ENCODE data around the gene LINS1. TPM values are rescaled to one million over a fixed set of nuclear protein-coding genes. Genes with fewer than 3 reads are reported as not detected.

Gene LINS1
- polyA plus RNA-seq, 2 of the 4 experiments (the other 2 are of a cell fraction): 10.0 to 24.6 TPM

GRCh38 chr15:100638177-100638730 is 36.3 kb upstream of the LINS1 start:
- no peak for TF ChIP-seq REST (IDR thresholded peaks at IDR 0.05)
- no peak for TF ChIP-seq ATOH8 (CRISPR knock-in tag; IDR thresholded peaks at IDR 0.05; ENCODE audit: low read depth)
- no peak for TF ChIP-seq SREBF2 (IDR thresholded peaks at IDR 0.05)
- TF ChIP-seq GATA3 (IDR thresholded peaks at IDR 0.05; ENCODE audit: borderline replicate concordance): no peak
- TF ChIP-seq FOSL2 (IDR thresholded peaks at IDR 0.05): no peak
- no peak for TF ChIP-seq FOSL2 (CRISPR knock-in tag; IDR thresholded peaks at IDR 0.05)
- TF ChIP-seq FOSB (CRISPR knock-in tag; IDR thresholded peaks at IDR 0.05): no peak
- TF ChIP-seq HES2 (IDR thresholded peaks at IDR 0.05): no peak
- TF ChIP-seq, protein P1, sequence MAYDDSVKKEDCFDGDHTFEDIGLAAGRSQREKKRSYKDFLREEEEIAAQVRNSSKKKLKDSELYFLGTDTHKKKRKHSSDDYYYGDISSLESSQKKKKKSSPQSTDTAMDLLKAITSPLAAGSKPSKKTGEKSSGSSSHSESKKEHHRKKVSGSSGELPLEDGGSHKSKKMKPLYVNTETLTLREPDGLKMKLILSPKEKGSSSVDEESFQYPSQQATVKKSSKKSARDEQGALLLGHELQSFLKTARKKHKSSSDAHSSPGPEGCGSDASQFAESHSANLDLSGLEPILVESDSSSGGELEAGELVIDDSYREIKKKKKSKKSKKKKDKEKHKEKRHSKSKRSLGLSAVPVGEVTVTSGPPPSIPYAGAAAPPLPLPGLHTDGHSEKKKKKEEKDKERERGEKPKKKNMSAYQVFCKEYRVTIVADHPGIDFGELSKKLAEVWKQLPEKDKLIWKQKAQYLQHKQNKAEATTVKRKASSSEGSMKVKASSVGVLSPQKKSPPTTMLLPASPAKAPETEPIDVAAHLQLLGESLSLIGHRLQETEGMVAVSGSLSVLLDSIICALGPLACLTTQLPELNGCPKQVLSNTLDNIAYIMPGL (CRISPR knock-in tag; IDR thresholded peaks at IDR 0.05; ENCODE audit: borderline replicate concordance): no peak
- TF ChIP-seq EP300 (IDR thresholded peaks at IDR 0.05): no peak
- TF ChIP-seq RAD21 (conservative IDR thresholded peaks at IDR 0.05 in 1 of 2, IDR thresholded peaks at IDR 0.05 in 1 of 2): no peak
- no peak for TF ChIP-seq RNF2 (IDR thresholded peaks at IDR 0.05; ENCODE audit: borderline replicate concordance, low read depth)
- TF ChIP-seq HEYL (CRISPR knock-in tag; IDR thresholded peaks at IDR 0.05): no peak
- DNase-seq (ENCODE audit: low read depth in 1 of 2, low spot score in 1 of 2) (no peak), FAIRE-seq (no peak), ATAC-seq (no peak)
- CTCF ChIA-PET: interaction anchor here (1.5 to 4.8 kb wide), 2 partner anchors 369 kb away, joined by 5 to 35 read pairs; no protein-coding TSS in a partner anchor
- 92% methylated on average over 11 of the region's 11 CpGs for WGBS (ENCODE audit: missing lambda C conversion rate)
- POLR2A ChIA-PET: no interaction called here
- Histone ChIP-seq H3K9me3 (no peaks in the 10 kb centered on the region), H3K4me2 (no peak overlapping the region), H3K4me1 (no peaks in the 10 kb centered on the region), H3K27ac (no peak overlapping the region), H3K4me3 (no peak overlapping the region)

DNA sequence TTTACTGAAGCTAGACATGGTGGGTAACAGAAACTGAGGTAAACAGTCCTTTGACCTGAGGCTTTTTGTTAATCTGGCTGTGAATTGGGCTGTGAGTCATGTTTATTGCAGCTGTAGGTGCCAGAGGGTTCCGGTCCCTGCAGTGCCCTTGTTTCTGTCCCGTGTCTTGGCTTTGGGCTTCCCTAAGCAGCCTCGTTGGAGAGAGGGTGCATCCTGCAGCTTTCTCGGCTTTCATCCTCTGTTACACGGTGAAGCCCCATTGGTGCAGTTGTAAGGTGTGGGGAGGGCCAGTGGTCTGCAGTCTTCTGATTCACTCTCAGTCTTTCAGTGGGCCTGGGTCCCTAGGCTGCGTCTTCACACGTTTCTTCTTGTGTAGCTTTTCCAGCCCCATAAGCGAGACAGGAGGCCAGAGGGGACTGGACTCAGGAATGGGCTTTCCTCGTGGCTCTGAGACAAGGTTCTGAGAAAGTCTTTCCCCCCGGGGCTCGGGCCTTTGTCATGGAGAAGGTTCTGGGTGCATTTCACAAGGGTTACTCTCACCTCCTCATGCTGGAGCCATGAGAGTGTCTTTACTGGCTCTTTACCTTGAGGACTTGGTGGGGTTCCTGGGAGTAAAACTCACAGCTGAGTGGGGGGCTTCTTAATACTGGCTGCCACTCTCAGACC is 33.6 kb upstream of the LINS1 start:
- DNase-seq (ENCODE audit: low read depth in 1 of 2, low spot score in 1 of 2) (no peak), ATAC-seq (no peak; a peak in 1 of 6 replicates), FAIRE-seq (no peak)
- TF ChIP-seq HES2 (IDR thresholded peaks at IDR 0.05) (no peak), CBX2 (IDR thresholded peaks at IDR 0.05; ENCODE audit: borderline replicate concordance, low read depth) (no peak), MAZ (IDR thresholded peaks at IDR 0.05; ENCODE audit: borderline replicate concordance, low read depth, low read length) (no peak), POLR2AphosphoS2 (conservative IDR thresholded peaks at IDR 0.05; ENCODE audit: low read length) (no peak), TFCP2L1 (CRISPR knock-in tag; IDR thresholded peaks at IDR 0.05) (no peak), JUN (IDR thresholded peaks at IDR 0.05) (no peak), EHMT2 (IDR thresholded peaks at IDR 0.05; ENCODE audit: low read depth) (no peak), RNF2 (IDR thresholded peaks at IDR 0.05; ENCODE audit: borderline replicate concordance, low read depth) (no peak), HOXA7 (CRISPR knock-in tag; IDR thresholded peaks at IDR 0.05) (no peak)
- TF ChIP-seq, protein P2, sequence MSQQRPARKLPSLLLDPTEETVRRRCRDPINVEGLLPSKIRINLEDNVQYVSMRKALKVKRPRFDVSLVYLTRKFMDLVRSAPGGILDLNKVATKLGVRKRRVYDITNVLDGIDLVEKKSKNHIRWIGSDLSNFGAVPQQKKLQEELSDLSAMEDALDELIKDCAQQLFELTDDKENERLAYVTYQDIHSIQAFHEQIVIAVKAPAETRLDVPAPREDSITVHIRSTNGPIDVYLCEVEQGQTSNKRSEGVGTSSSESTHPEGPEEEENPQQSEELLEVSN (IDR thresholded peaks at IDR 0.05; ENCODE audit: borderline replicate concordance, low read depth): no peak
- CTCF ChIA-PET: interaction anchor here (0.6 to 4.8 kb wide), 8 partner anchors 8 to 372 kb away, joined by 3 to 35 read pairs (median 6); no protein-coding TSS in a partner anchor
- H3K9me3 ChIP-seq: no peaks in the 10 kb centered on the region
- H3K27ac ChIP-seq: no peak overlapping the region
- WGBS (ENCODE audit: missing lambda C conversion rate): 90% methylated on average over 11 of the region's 11 CpGs
- H3K4me2 ChIP-seq: no peak overlapping the region
- H3K4me3 ChIP-seq: no peak overlapping the region
- POLR2A ChIA-PET: no interaction called here
- H3K4me1 ChIP-seq: no peaks in the 10 kb centered on the region
